Gastrocnemius medialis (tissue), 4 donors: ENCODE results near the gene MOB3C. TPM values are rescaled to one million over a fixed set of nuclear protein-coding genes. Genes with fewer than 3 reads are reported as not detected.

Experiments
- ATAC-seq, 2 donors: fragments of 150-250 bp; one replicate each; pipeline ENCODE4 v1.9.1; 2016
- DNase-seq, 2 donors: peaks; one replicate each; pipeline ENCODE4 v3.0.0-alpha.2; 2019
- H3K27ac ChIP-seq, 4 donors: fragments of 200-600 bp; sonication (generic); 1 replicate in 1 of 4; 2 replicates in 3 of 4; pipeline ENCODE4 v1.5.1; 2016 to 2018; ENCODE audit warnings: mild to moderate bottlenecking in 2 of 4, moderate library complexity in 1 of 4
- H3K27me3 ChIP-seq, 3 donors: fragments of 200-600 bp; sonication (generic) in 2 of 3; 1 replicate in 1 of 3; 2 replicates in 2 of 3; pipeline versions ENCODE4 v1.5.1 to v1.6.0; 2016 to 2019; ENCODE audit warnings: mild to moderate bottlenecking in 1 of 3, moderate library complexity in 1 of 3
- H3K36me3 ChIP-seq, 2 donors: fragments of 200-600 bp; sonication (generic) in 1 of 2; one replicate each; pipeline ENCODE4 v1.5.1; 2017 to 2018
- H3K4me1 ChIP-seq, 2 donors: fragments of 200-600 bp; sonication (generic) in 1 of 2; one replicate each; pipeline ENCODE4 v1.5.1; 2016 to 2017; ENCODE audit warnings: mild to moderate bottlenecking in 2 of 2
- H3K4me3 ChIP-seq, 4 donors: fragments of 200-600 bp; sonication (generic) in 3 of 4; 1 replicate in 1 of 4; 2 replicates in 3 of 4; pipeline ENCODE4 v1.5.1; 2016 to 2019; ENCODE audit warnings: mild to moderate bottlenecking in 2 of 4
- H3K9me3 ChIP-seq, 3 donors: fragments of 200-600 bp; sonication (generic) in 2 of 3; 1 replicate in 1 of 3; 2 replicates in 2 of 3; pipeline ENCODE4 v1.5.1; 2016 to 2019
- POLR2A ChIP-seq, 2 donors: fragments of 450-650 bp; IDR thresholded peaks; one replicate each; pipeline ENCODE4 v1.6.1; 2017; ENCODE audit warnings: antibody characterized with exemption in 2 of 2, mild to moderate bottlenecking in 2 of 2, moderate library complexity in 2 of 2
- in situ Hi-C, 4 donors: fragments of 200-750 bp; cut with MboI; loops; one replicate each; pipeline versions ENCODE4 v1.15.0 to v1.8.0; 2017; ENCODE audit warnings: low sequenced_read_pairs in 4 of 4
- intact Hi-C: fragments of 100-400 bp; cut with DNase I; formaldehyde crosslinking; loops from one replicate; pipeline ENCODE4 v1.15.1; 2023; ENCODE audit warnings: low total_unique reads
- total RNA-seq, 4 donors: library from RNA; depleted of rRNA; stranded (reverse); fragments of >200 nt; gene quantifications; one replicate each; pipeline versions ENCODE4 v1.1.0 to v1.2.3, GENCODE V29; 2016
- TF ChIP-seq, protein P1 (sequence below), 5 experiments: fragments of 450-650 bp in 3 of 5; fragments of 200-600 bp in 2 of 5; sonication (generic) in 2 of 5; IDR thresholded peaks in 4 of 5; conservative IDR thresholded peaks in 1 of 5; 1 replicate in 4 of 5; 2 replicates in 1 of 5; pipeline ENCODE4 v1.5.1; 2016 to 2019; ENCODE audit warnings: antibody characterized with exemption in 5 of 5, mild to moderate bottlenecking in 3 of 5, moderate library complexity in 3 of 5

The MOB3C gene
- total RNA-seq, 4 donors from 2014 or later, result 11.3 to 26.5 (median 23.3) TPM

DNA sequence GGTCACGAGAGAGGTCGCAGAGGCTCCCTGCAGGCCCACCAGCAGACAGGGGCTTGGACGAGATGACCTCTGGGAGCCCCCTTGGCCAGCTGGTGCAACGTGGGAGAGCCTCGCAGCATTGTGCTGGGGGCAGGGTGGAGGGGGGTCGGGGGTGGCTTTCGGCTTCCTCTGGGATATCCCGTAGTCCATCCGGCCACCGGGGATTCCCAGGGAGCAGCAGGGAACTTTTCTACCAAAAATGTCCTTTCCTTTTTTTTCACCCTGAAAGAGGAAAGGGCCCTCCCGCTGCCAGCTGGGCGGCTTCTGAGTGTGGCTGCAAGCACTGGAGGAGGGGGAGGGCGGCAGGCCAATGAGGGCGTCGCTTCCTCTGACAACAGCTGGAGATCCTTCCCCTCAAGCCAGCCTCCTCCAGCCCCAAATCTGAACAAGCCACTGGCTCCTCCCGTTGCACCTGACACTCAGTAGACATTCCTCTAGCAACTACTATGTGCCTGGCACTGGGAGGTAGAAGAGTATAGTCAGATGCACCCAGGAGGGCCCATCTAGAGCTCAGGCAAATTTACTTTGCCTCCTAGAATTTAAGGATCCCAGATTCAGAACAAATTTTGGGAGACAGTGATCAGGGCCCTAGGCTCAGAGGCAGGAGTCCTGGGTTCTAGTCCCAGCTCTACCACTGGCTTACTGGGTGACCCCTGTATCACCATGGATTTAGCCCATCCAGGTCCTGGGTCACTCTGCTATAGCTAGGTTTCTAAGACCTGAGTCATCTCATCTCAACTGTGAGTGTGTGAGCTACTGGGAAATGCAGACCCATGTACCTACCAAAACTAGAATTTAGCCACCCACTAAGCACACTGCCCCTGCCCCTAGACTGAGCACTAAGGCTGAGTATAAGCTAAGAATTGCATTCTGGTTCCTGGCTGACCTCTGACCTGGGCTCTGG is 2.7 kb downstream of the MOB3C start:
- no peaks in the 10 kb centered on the region for H3K9me3 ChIP-seq
- peaks cover 0 to 23% of the 10 kb centered on the region in 2 donors for H3K36me3 ChIP-seq
- DNase-seq, result peak; percentile 94 to 96
- ATAC-seq, result peak; percentile 65 to 75
- in situ Hi-C loops, result loop anchor here in 1 of 4 donors (10.0 kb wide), 1 partner anchor 101 kb away; the partner anchor contains the start of gene EFCAB14
- peak overlapping the region; percentile 95 to 98 (median 96) for H3K27ac ChIP-seq
- peaks cover 53 to 58% of the 10 kb centered on the region in 2 donors for H3K4me1 ChIP-seq
- intact Hi-C loops, result loop anchor here (2.0 kb wide), 1 partner anchor 105 kb away; the partner anchor contains the start of gene EFCAB14
- no peaks in the 10 kb centered on the region for H3K27me3 ChIP-seq
- TF ChIP-seq, protein P1, sequence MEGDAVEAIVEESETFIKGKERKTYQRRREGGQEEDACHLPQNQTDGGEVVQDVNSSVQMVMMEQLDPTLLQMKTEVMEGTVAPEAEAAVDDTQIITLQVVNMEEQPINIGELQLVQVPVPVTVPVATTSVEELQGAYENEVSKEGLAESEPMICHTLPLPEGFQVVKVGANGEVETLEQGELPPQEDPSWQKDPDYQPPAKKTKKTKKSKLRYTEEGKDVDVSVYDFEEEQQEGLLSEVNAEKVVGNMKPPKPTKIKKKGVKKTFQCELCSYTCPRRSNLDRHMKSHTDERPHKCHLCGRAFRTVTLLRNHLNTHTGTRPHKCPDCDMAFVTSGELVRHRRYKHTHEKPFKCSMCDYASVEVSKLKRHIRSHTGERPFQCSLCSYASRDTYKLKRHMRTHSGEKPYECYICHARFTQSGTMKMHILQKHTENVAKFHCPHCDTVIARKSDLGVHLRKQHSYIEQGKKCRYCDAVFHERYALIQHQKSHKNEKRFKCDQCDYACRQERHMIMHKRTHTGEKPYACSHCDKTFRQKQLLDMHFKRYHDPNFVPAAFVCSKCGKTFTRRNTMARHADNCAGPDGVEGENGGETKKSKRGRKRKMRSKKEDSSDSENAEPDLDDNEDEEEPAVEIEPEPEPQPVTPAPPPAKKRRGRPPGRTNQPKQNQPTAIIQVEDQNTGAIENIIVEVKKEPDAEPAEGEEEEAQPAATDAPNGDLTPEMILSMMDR (IDR thresholded peaks at IDR 0.05 in 4 of 5, conservative IDR thresholded peaks at IDR 0.05 in 1 of 5), result no peak
- TF ChIP-seq POLR2A (IDR thresholded peaks at IDR 0.05), result peak; percentile 62 to 70
- H3K4me3 ChIP-seq, result peak overlapping the region; percentile 32 to 49 (median 38)

DNA sequence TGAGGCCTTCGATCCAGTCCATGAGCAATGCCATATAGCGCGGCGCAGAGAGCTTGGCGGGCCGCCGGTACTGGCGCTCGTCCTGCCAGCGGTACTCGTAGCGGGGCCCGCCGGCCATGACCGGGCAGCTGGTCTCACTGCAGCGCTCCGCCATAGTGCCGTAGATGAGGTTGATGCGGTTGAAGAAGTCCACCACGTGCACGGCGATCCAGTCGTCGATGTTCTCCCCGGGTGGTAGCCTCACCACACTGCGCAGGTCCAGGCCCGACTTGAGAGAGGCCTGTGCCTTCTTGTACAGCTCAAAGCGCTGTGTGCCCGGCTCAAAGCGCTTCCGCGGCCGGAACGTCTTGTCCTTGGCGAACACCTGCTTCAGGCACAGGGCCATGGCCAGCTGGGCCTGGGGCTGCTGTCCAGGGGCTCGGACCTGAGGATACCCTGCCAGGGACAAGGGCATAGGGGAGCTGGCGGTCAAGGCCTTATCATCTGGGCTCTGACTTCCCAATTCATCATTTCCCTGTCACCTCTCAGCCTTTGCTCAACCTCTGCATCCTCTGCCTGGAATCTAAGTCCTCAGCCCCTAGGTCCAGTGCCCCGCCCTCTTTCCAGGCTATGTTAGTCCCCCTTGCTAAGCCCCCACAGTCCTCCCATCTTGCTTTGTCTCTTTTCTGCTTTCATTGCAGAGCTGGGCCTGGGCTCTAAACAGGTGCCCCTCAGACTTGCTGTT is 3.5 kb downstream of the MOB3C start:
- TF ChIP-seq, protein P1 (IDR thresholded peaks at IDR 0.05 in 4 of 5, conservative IDR thresholded peaks at IDR 0.05 in 1 of 5), result no peak
- peak; percentile 37 to 52 for TF ChIP-seq POLR2A (IDR thresholded peaks at IDR 0.05)
- H3K27ac ChIP-seq, result peak overlapping the region; percentile 95 to 98 (median 96)
- peak overlapping the region; percentile 32 to 49 (median 38) for H3K4me3 ChIP-seq
- ATAC-seq, result peak; percentile 40 to 54
- in situ Hi-C loops, result loop anchor here in 1 of 4 donors (10.0 kb wide), 1 partner anchor 102 kb away; the partner anchor contains the start of gene EFCAB14
- peaks cover 60 to 61% of the 10 kb centered on the region in 2 donors for H3K4me1 ChIP-seq
- DNase-seq, result peak; percentile 82 to 95
- H3K36me3 ChIP-seq, result peaks cover 0 to 31% of the 10 kb centered on the region in 2 donors
- H3K27me3 ChIP-seq, result no peaks in the 10 kb centered on the region
- H3K9me3 ChIP-seq, result no peaks in the 10 kb centered on the region
- intact Hi-C loops, result no loop called here

DNA sequence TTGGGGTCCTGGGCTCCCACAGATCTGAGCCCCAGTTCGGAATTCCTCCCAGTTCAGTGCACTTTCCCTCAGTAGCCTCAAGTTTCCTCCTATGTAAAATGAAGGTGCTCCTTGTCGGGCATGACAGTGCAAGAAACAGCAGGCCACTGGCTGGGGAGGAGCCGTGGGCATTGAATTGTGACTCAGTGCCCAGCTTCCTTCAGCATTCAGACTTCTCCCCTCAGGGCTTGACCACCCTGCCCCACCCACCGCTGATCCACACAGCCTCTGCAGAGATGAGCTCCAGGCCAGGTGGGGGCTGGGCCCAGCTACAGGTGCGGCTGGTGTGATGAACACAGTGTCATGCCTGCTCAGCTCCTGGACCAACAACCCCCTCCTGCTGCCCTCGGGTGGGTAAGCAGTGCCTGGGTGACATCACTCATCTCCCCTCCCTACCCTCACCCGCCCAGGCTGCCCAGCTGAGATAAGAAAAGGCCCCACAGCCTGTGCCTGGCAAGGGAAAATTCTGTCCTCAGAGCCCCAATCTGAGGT is 4.9 kb downstream of the MOB3C start:
- in situ Hi-C loops, result loop anchor here in 1 of 4 donors (10.0 kb wide), 1 partner anchor 103 kb away; the partner anchor contains the start of gene EFCAB14
- H3K27ac ChIP-seq, result peak overlapping the region; percentile 95 to 98 (median 96)
- peaks cover 0 to 31% of the 10 kb centered on the region in 2 donors for H3K36me3 ChIP-seq
- no peaks in the 10 kb centered on the region for H3K27me3 ChIP-seq
- intact Hi-C loops, result no loop called here
- peak in 1 of 2 donors; percentile 61 for DNase-seq
- no peak for ATAC-seq
- no peaks in the 10 kb centered on the region for H3K9me3 ChIP-seq
- TF ChIP-seq, protein P1 (IDR thresholded peaks at IDR 0.05 in 4 of 5, conservative IDR thresholded peaks at IDR 0.05 in 1 of 5), result no peak
- no peak for TF ChIP-seq POLR2A (IDR thresholded peaks at IDR 0.05)
- peak overlapping the region; percentile 23 to 49 (median 35) for H3K4me3 ChIP-seq
- peaks cover 65 to 68% of the 10 kb centered on the region in 2 donors for H3K4me1 ChIP-seq
